ENCODE data around the gene CCDC83. TPM values are rescaled to one million over a fixed set of nuclear protein-coding genes. Genes with fewer than 3 reads are reported as not detected.

The CCDC83 gene
- total RNA-seq, 4 donors from 2014 or later: not detected

GRCh38 chr11:85827748-85828639, 27.2 kb upstream of the CCDC83 start:
- no peak overlapping the region for H3K4me3 ChIP-seq (ENCODE audit: low read depth, poor library complexity, severe bottlenecking)
- DNase-seq (ENCODE audit: low spot score in 2 of 2): no peak
- WGBS, 2 donors: 7 to 11% methylated on average over 2 of the region's 2 CpGs
- intact Hi-C loops (cut with DNase I; ENCODE audit: low total_unique reads): no loop called here
- TF ChIP-seq POLR2A (IDR thresholded peaks at IDR 0.05): no peak
- TF ChIP-seq, protein P1, sequence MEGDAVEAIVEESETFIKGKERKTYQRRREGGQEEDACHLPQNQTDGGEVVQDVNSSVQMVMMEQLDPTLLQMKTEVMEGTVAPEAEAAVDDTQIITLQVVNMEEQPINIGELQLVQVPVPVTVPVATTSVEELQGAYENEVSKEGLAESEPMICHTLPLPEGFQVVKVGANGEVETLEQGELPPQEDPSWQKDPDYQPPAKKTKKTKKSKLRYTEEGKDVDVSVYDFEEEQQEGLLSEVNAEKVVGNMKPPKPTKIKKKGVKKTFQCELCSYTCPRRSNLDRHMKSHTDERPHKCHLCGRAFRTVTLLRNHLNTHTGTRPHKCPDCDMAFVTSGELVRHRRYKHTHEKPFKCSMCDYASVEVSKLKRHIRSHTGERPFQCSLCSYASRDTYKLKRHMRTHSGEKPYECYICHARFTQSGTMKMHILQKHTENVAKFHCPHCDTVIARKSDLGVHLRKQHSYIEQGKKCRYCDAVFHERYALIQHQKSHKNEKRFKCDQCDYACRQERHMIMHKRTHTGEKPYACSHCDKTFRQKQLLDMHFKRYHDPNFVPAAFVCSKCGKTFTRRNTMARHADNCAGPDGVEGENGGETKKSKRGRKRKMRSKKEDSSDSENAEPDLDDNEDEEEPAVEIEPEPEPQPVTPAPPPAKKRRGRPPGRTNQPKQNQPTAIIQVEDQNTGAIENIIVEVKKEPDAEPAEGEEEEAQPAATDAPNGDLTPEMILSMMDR (IDR thresholded peaks at IDR 0.05): no peak

- DNase-seq (ENCODE audit: low spot score in 2 of 2): no peak
- no peak for TF ChIP-seq POLR2A (IDR thresholded peaks at IDR 0.05)
- TF ChIP-seq, protein P1 (IDR thresholded peaks at IDR 0.05): no peak
- 56 to 65% methylated on average over 1 of the region's 1 CpG for WGBS, 2 donors
- H3K4me3 ChIP-seq (ENCODE audit: low read depth, poor library complexity, severe bottlenecking): no peak overlapping the region
- intact Hi-C loops (cut with DNase I; ENCODE audit: low total_unique reads): no loop called here
Measured at GRCh38 chr11:85828640-85828978, 26.6 kb upstream of the CCDC83 start.

- intact Hi-C loops (cut with DNase I; ENCODE audit: low total_unique reads): no loop called here
- WGBS, 2 donors: 98% methylated on average over 2 of the region's 2 CpGs
Measured at GRCh38 chr11:85829172-85829571, 26.0 kb upstream of the CCDC83 start.

GRCh38 chr11:85831050-85831449, 24.1 kb upstream of the CCDC83 start:
- no peak for DNase-seq (ENCODE audit: low spot score in 2 of 2)
- TF ChIP-seq, protein P1 (IDR thresholded peaks at IDR 0.05): no peak
- TF ChIP-seq POLR2A (IDR thresholded peaks at IDR 0.05): no peak
- no peak overlapping the region for H3K4me3 ChIP-seq (ENCODE audit: low read depth, poor library complexity, severe bottlenecking)
- intact Hi-C loops (cut with DNase I; ENCODE audit: low total_unique reads): no loop called here

More at GRCh38 chr11:85829172-85829571, 26.0 kb upstream of the CCDC83 start:
- TF ChIP-seq POLR2A (IDR thresholded peaks at IDR 0.05): no peak
- TF ChIP-seq, protein P1 (IDR thresholded peaks at IDR 0.05): no peak
- H3K4me3 ChIP-seq (ENCODE audit: low read depth, poor library complexity, severe bottlenecking): no peak overlapping the region
- no peak for DNase-seq (ENCODE audit: low spot score in 2 of 2)

- WGBS, 2 donors: 91 to 97% methylated on average over 1 of the region's 1 CpG
- intact Hi-C loops (cut with DNase I; ENCODE audit: low total_unique reads): no loop called here
- TF ChIP-seq, protein P1 (IDR thresholded peaks at IDR 0.05): no peak
- TF ChIP-seq POLR2A (IDR thresholded peaks at IDR 0.05): no peak
- DNase-seq (ENCODE audit: low spot score in 2 of 2): no peak
- no peak overlapping the region for H3K4me3 ChIP-seq (ENCODE audit: low read depth, poor library complexity, severe bottlenecking)
Measured at GRCh38 chr11:85835263-85835662, 19.9 kb upstream of the CCDC83 start.

Data from lower leg skin (tissue), 4 donors.